Daoy (cell line): ENCODE results near the gene EEF1A2. TPM values are rescaled to one million over a fixed set of nuclear protein-coding genes. Genes with fewer than 3 reads are reported as not detected.
A peak's percentile ranks its signal among the peaks of the same experiment; 100 is the strongest.
"Not testable (repeated sequence)": the region's sequence is repeated elsewhere in the genome, so short reads cannot be mapped to it uniquely, and the experiment has no call there.

ENCODE experiments used
- DNase-seq: peaks from one replicate; pipeline ENCODE4 v3.0.0-alpha.2; 2015; ENCODE audit warnings: low read depth
- total RNA-seq: library from RNA; depleted of rRNA; stranded (reverse); fragments of >200 nt; shearing (Covaris generic); gene quantifications from 2 replicates; pipeline ENCODE4 v1.2.3, GENCODE V29; 2014

Gene EEF1A2
- total RNA-seq, 1 experiment from 2014 or later: 6.4 TPM

DNA sequence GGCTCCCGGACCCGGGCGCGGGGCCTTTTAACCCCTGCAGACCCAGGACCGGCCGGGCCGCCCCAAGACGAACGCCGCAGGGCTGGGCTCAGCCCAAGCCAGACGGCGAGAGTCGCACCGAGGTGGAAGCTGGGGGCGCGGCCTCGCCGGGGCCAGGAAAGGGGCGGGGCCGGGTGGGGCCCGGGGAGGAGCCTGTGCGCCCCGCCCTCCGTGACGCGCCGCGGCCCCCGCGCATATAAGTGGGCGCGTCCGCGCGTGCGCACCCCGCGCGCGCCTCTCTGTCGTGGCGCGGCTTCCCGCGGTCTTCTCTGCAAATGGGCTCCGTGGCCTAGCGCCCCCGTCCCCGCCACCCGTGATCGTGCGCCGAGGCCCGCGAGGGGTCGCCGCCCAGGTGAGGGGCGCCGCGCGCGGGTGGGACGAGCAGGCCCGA, 21.6 kb upstream of the EEF1A2 start, which contains the start of gene PPDPF:
Gene PPDPF, plus strand, starts transcription at position 262 of the 430 bp plus-strand sequence. CDS start 544 bp downstream, outside the sequence.
- DNase-seq: peak; percentile 79

- peak; percentile 74 for DNase-seq
These were observed 21.0 kb upstream of the EEF1A2 start for GRCh38 chr20:63519668-63520503.

GRCh38 chr20:63518946-63519667, 20.2 kb upstream of the EEF1A2 start:
- DNase-seq: no peak

DNA sequence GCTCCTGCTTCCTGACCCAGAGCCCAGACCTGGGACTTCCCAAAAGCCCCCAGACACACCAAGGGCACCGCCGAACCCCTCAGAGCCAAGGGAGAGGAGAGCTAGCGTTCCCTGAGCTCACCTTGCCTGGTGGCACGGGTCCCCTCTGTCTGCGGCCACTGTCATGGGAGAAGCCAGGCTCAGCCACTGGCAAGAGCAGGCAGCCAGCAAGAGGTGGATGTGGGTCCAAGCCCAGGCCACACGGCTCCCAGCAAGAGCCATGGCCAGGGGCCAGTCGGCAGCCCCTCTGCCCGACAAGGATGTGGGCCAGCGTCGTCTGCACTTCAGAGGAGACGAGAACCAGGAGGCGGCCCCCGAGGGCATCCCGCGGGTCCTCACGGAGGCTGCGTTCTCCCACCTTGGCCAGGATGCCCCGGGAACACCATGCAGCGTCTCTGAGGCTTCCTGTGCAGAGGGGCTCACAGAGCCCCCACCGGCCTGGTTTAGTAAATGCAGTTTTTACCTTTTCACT, 19.5 kb upstream of the EEF1A2 start:
- DNase-seq: no peak

DNA sequence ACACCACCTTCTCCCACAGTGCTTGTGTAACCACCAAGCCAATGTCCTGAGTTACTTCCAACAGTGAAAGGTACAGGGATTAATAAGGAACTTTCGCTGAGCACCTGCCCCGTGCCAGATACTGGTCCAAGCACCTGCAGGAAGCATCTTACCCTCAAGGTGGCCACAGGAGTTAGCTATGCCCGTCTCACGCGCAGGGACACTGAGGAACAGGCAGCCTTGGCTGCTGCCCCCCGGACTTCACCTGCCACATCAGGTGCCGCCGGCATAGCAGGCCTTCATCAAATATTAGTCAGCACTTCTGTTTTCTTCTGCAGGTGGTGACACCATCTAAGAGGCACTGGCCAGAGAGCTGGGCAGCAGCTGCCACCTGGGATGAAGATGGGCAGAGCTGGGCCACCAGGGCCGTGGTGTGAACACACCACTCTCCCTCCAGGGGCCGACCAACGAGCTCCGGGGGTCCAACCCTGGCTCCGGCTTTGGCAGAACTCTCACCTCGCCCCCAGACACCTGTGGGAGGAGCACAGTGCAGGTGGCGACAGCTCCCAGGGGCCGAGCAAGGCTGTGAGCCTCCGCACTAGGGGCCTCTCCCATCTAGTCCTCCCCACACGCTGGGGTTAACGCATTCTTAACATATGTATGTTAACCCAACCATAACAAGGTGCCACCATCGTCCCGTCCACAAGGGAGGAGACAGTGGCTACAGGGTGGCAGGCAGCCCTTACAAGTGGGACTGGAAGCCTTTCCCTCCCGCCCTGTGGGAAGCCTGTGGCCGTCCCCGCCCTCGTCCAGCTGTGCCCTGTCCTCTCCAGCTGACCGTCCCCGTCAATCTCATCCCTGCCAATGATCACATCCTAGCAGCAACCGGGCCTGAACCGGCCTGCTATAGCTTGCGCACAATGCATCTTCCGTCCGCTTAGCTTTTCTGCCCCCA, 18.8 kb upstream of the EEF1A2 start:
- DNase-seq: no peak

GRCh38 chr20:63514520-63514919, 15.6 kb upstream of the EEF1A2 start:
- not testable (repeated sequence) for DNase-seq

DNA sequence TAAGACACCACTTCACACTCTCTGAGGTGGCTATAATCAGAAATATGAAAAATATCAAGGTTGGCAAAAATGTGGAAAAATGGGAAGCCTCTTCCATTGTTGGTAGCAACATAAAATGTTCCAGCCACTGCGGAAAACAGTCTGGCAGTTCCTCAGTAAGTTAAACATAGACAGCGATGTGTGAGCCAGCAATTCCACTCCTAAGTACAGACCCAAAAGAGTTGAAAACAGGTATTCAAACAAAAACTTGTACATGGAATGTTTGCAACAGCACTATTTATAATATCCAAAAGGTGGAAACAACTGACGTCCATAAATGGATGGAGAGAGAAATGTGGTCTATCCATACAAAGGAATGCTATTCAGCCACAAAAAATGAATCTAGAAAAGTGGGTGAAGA, 14.3 kb upstream of the EEF1A2 start:
- no peak for DNase-seq

DNA sequence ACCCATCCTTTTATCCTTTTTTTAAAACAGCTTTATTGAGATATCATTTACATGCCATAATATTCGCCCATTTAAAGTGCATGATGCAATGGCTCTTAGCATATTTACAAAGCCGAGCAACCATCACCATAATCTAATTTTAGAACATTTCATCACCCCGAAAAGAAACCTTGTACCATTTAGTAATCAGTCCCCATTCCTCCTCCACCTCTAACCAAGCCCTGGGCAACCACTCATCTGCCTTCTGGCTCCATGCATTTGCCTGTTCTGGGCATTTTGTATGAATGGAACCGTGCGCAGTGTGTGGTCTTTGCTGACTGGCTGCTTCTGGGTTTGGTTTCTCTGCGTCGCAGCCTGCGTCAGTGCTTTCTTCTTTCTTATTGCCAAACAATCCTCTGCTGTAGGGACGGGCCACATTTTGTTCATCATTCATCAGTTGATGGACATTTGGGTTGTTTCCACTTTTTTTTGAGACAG, 10.2 kb upstream of the EEF1A2 start:
- DNase-seq: no peak

GRCh38 chr20:63508072-63508768, 9.3 kb upstream of the EEF1A2 start:
- no peak for DNase-seq

GRCh38 chr20:63507083-63507743, 8.3 kb upstream of the EEF1A2 start:
- no peak for DNase-seq

DNA sequence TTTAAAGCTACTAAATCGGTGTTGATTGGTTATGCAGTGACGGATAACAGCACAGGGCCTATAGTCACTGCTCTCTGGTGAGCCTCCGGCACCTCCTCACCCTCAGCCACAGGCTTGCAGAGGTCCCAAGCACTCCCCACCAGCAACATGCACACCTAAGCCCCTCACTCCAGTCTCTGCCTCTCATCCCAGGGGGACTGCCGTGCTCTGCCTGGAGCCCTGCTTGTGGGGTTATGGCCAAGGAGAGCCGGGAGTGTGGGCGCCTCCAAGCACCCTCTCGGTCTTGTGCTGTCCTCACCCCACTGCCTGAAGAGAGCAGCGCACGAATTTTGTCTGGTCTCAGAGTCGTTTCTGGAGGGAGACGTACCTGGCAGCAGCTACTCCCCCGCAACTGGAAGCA, 6.8 kb upstream of the EEF1A2 start:
- no peak for DNase-seq

DNA sequence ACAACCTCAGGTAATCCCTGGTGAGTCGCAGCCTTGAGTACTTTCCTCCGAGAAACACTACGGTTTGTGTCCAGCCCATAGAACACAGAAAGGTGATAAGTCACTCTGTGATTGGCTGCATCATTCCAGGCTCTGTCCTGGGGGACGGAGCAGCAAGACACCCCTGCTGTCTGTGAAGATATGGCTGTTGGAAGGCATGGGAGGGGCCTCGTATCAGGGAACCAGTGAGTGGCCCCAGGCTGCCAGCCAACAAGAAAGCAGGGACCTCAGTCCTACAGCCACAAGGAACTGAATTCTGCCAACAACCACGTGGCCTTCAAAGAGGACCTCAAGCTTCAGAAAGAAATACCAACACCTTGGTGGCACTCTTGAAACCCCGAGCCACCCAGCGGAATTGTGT, 6.4 kb upstream of the EEF1A2 start:
- DNase-seq: no peak

- no peak for DNase-seq
These were observed 5.8 kb upstream of the EEF1A2 start for GRCh38 chr20:63504642-63505041.

- DNase-seq: no peak
These were observed 4.6 kb upstream of the EEF1A2 start for GRCh38 chr20:63503524-63503923.

DNA sequence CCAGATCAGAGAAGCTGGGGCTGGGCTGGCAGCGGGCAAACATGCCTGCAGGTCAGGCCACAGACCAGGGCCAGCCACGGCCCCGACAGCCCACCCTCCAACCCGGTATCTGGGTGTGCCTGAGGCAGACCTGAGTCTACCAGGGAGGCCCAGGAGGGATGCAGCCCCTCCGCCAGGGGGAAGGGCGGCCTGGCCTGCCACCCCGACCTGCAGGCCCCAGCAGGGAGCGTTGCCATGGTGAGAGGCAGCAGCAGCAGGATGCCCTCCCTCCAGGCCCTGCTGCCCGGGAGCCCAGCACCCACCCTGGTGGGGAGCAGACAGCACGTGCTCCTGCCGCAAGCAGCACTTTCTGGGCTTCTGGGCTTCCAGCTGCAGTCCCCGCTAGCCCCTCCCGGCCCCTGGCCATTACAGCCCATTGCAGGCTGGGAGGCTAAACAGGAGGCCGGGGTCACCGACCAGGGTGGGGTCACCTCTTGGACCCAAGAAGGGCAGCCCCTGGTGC, 3.8 kb upstream of the EEF1A2 start:
- no peak for DNase-seq

DNA sequence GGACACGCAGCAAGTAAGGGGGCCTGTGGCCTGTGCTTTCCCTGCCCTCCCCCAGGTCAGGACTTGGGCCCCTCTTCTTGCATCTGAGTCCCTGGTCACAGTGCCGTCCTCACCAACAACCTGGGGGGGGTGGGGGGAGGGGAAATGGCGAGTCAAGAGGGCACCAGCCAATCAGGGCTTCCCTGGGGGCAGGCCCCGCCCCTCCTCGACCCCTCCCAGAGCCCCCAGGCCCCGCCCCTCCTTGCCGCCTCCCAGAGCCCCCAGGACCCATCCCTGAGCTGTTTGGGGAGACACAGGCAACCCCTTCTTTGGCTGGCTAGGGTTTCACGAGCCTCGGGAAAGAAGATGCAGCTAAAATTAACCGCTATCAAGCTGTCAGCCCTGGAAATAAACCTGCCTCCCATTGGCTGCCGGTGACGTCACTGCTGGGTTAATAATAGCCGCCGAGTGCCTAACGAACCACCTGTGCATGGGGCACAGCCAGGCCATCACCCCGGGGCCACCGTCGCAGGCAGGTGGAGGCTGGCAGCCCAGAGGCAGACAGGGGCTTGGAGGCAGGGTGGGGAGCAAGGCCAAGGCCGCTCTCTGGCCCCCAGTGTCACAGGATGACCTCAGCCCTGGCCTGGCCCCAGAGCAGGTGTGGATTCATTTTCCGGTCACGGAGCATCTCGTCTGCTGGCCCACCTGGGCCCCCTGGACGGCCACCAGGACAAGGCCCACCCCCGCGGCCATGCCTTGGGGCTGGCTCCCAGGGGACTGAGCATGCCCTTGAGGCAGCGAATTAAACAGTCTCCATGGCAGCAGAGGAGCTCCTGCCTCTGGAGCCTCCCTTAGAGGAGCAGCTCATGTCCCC, 3.2 kb upstream of the EEF1A2 start:
- peak; percentile 48 for DNase-seq

- no peak for DNase-seq
These were observed 2.3 kb upstream of the EEF1A2 start for GRCh38 chr20:63500902-63501817.
